NT2/D1 (cell line): Measurements from ENCODE around the gene SFR1.

Source experiments
- SUZ12 ChIP-seq: IDR thresholded peaks from 2 replicates; pipeline ENCODE4 v1.6.1; 2011; ENCODE audit not compliant: insufficient read length, insufficient read depth; ENCODE audit errors: extremely low read depth
- YY1 ChIP-seq: IDR thresholded peaks from 2 replicates; pipeline ENCODE4 v1.6.1; 2011; ENCODE audit not compliant: insufficient read length, insufficient read depth

DNA sequence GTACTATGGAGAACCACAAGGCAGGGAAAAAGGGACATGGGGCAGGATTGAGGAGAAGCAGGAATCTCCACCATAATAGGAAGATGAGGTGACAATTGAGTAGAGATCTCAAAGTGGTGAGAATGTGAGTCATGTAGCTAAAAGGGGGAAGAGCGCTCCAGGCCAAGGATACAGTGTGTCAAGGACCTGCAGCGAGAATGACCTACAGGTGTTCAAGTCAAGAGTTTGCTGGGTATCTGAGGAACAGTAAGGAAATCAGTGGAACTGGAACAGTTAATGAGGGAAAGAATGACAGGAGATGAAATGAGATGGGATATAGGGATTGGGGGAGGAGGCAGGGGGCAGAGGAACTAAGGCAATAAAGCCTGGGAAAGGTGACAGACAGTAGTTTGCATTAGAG is 33.6 kb downstream of the SFR1 start:
- no peak for TF ChIP-seq YY1
- no peak for TF ChIP-seq SUZ12
